Activated CD4-positive, alpha-beta T cell treated with anti-CD3 and anti-CD28 coated beads, Interleukin-2, amount 50 U/mL, for 1 hour (primary cell): ENCODE measurements around the gene PFAS.

Source experiments
- DNase-seq: peaks from one replicate; pipeline ENCODE4 v3.0.0-alpha.2; 2020

PFAS gene

DNA sequence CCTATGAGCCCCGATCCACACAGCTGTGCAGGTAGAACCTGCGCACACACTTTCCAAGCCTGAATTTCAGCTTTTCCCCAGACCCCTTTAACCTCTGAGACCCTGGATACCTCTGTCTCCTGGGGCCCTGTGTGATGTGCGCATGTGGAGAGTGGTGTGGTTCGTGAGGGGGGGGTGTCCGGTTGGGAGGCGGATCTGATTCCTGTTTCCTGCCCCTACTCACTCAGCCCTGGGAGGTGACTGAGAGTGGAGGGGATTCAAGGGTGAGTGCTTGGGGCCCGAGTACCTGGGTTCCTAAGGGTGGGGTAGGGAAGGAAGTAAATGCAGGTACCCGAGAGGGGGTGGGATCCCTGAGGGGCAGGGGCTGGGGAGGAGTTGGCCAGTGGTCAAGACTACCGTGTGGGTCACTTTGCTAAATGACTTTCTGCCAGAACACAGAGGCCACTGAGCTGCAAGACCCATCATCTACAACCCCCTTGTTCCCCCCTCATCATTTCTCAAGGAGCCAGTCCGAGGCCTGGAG is 61.6 kb downstream of the PFAS start:
- DNase-seq: no peak

DNA sequence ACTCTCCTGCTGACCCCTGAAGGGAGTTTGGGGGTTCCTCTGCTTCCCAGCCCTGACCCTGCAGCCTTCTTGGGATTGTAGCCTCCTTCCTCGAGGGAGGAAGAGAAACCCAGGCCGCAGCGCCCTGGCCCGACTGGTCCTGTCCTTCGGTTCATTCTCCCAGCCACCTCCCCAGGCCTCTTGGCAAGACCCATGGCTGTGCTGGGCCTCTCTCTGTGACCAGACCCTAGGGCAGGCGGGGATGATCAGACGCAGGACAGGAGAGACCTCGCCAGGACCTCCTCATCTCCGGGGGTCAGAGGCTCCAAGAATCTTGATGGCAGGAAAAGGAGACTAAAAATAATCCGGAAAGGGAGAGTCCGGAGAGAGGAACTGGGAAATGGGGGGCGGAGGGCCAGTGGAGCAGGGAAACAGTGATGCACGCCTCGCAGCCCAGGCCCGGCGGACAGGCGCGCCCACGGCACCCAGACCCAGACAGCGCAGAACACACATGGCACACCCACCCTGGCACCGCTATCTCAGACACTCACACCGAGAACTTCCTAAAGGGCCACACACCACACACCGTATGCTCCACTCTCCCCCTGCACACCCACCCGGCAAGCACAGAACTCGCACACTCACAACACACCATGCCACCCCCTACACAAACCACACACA is 62.2 kb downstream of the PFAS start:
- DNase-seq: no peak

DNA sequence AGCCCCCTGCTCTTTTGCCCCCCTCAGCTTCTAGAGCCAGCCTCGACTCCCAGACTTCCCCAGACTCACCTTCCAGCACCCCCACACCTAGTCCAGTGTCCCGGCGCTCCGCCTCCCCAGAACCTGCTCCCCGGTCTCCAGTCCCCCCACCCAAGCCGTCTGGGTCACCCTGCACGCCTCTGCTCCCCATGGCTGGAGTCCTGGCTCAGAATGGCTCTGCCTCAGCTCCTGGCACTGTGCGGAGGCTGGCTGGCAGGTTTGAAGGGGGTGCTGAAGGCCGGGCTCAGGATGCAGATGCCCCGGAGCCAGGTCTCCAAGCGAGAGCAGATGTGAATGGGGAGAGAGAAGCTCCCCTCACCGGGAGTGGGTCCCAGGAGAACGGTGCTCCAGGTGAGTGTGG is 63.2 kb downstream of the PFAS start:
- DNase-seq: no peak

DNA sequence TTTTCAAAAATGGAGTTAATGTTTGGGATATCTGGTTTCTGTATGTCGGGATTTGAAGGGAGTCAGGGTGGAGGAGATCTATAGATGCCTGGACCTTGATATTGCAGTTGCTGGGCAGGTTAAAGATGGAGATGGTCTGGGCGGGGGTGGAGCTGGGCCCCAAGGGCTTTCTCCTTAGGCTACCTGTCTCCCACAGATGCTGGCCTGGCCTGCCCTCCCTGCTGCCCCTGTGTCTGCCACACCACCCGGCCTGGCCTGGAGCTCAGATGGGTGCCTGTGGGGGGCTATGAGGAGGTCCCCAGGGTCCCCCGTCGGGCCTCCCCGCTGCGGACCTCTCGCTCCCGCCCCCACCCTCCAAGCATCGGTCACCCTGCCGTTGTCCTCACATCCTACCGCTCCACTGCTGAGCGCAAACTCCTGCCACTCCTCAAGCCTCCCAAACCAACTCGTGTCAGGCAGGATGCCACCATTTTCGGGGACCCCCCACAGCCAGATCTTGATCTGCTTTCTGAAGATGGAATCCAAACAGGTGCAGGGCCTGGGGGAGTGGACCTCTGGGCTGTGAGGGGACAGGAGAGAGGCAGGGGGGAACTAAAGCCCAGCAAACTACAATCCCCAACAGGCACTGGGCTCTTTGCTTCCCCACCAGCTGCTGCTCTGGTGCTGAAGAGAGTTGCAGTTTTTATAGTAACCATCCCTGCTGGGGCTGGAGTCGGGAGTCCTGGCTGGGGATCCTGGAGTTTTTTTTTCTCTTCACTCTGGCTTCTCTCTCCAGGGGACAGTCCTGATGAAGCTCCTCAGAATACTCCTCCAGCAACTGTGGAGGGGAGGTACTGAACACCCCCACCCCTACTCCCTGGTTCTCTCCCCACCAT is 63.9 kb downstream of the PFAS start:
- no peak for DNase-seq

DNA sequence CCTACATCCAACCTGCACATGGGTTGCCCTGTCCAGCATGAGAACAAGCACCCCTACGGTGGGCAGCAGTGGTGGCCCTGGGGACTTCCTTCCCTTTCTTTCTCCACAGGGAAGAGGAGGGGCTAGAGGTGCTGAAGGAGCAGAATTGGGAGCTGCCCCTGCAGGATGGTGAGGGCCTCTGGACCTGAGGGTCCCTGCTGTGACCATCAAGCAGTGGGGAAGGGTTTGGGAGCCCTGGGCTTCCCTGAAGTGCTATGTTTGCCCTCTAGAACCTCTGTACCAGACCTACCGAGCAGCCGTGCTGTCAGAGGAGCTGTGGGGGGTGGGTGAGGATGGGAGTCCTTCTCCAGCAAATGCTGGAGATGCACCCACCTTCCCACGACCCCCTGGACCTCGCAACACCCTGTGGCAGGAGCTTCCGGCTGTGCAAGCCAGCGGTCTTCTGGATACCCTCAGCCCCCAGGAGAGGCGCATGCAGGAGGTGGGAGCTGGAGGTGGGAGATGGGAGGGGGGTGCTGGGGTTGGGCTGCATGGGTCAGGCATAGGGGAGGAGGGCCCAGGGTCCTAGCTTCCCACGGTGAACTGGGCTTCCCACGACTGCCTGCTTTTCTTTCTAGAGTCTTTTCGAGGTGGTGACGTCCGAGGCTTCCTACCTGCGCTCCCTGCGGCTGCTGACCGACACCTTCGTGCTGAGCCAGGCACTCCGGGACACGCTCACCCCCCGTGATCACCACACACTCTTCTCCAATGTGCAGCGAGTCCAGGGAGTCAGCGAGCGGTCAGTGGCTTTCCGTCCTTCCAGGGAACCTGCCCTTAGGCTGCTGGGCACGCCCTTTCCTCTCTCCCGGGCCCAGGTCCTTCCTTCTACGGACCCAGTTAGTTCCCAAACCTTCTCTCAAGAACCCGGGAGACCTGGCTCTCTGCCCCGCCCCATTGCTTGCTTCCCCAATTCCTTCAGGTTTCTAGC is 66.0 kb downstream of the PFAS start:
- DNase-seq: no peak

DNA sequence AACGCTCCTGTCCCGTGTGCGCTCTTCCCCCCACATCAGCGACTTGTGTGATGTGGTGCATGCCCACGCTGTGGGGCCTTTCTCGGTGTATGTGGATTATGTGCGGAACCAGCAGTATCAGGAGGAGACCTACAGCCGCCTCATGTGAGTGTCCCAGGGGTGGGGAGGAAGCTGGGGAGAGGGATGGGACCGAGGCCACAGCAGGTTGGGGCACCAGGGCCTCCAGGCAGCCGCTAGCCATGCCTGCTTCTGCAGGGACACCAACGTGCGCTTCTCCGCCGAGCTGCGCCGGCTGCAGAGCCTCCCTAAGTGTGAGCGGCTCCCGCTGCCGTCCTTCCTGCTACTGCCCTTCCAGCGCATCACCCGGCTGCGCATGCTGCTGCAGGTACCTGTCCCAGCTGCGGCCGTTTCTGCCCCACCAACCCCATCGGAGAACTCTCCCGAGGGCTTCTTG is 66.7 kb downstream of the PFAS start:
- DNase-seq: no peak

DNA sequence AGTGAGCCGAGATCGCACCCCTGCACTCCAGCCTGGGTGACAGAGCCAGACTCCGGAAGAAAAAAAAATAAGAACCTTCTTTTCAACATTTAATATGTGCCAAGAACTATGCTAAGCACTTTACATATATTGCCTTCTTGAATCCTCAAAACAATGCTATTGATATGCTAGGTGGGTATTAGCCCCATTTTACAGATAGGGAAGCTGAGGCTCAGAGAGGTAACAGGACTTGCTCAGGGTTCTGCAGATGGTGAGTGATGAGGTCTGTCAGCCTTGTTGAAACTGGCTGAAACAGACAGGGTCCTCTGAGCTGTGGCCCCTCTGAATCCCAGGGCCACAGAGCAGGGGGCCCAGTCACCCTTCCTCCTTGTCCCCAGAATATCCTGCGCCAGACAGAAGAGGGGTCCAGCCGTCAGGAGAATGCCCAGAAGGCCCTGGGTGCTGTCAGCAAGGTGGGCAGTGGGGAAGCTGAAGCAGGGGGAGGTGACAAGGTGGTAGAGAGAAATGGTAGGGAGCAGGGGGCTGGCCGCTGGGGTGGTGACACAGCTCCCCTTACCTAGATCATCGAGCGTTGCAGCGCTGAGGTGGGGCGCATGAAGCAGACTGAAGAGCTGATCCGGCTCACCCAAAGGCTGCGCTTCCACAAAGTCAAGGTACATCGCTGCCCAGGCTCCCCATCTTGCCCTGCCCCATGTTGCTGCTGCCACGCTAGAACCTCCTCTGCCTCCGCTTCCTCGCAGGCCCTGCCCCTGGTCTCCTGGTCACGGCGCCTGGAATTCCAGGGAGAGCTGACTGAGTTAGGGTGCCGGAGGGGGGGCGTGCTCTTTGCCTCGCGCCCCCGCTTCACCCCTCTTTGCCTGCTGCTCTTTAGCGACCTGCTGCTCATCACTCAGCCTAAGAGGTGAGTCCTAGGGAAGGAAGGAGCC is 69.2 kb downstream of the PFAS start:
- DNase-seq: no peak
